Kidney (tissue), 14 donors: Measurements from ENCODE around the gene RHOT2. TPM values are rescaled to one million over a fixed set of nuclear protein-coding genes. Genes with fewer than 3 reads are reported as not detected.

Experiments
- DNase-seq, 5 donors: peaks; one replicate each; pipeline ENCODE4 v3.0.0-alpha.2; 2013 to 2020
- FAIRE-seq: peaks from 2 replicates; lab custom pipeline; 2012; peaks lifted over from hg19 to GRCh38; lab: Jason Lieb, UNC
- H3K27ac ChIP-seq, 2 donors: one replicate each; pipeline ENCODE4 v1.7.0; 2013; ENCODE audit warnings: low read depth in 2 of 2, low read length in 2 of 2, inconsistent platforms in 1 of 2
- H3K27me3 ChIP-seq: one replicate; pipeline ENCODE4 v1.7.1; 2013; ENCODE audit warnings: low read length, inconsistent platforms; ENCODE audit not compliant: control insufficient read depth, insufficient read depth
- H3K36me3 ChIP-seq, 3 donors: one replicate each; pipeline versions ENCODE4 v1.7.0 to v1.7.1; 2013; ENCODE audit warnings: low read length in 3 of 3, control low read depth in 1 of 3, inconsistent platforms in 1 of 3; ENCODE audit not compliant: insufficient read depth in 3 of 3, control insufficient read depth in 2 of 3
- H3K4me1 ChIP-seq, 3 donors: one replicate each; pipeline versions ENCODE4 v1.7.0 to v1.7.1; 2013; ENCODE audit warnings: low read length in 3 of 3, inconsistent platforms in 1 of 3, low read depth in 1 of 3; ENCODE audit not compliant: control insufficient read depth in 2 of 3, insufficient read depth in 2 of 3
- H3K4me3 ChIP-seq, 3 donors: one replicate each; pipeline versions ENCODE4 v1.7.0 to v1.8.1; 2013; ENCODE audit warnings: low read length in 3 of 3, control low read depth in 1 of 3, inconsistent platforms in 1 of 3
- H3K9ac ChIP-seq, 3 donors: one replicate each; pipeline versions ENCODE4 v1.7.0 to v1.7.1; 2013; ENCODE audit warnings: low read length in 3 of 3, control low read depth in 1 of 3, inconsistent platforms in 1 of 3
- H3K9me3 ChIP-seq, 3 donors: one replicate each; pipeline versions ENCODE4 v1.7.0 to v1.7.1; 2013; ENCODE audit warnings: low read length in 3 of 3, control low read depth in 1 of 3, inconsistent platforms in 1 of 3; ENCODE audit not compliant: control insufficient read depth in 2 of 3, insufficient read depth in 1 of 3
- CTCF ChIP-seq: IDR thresholded peaks from 3 replicates; pipeline ENCODE4 v1.5.1; 2012; ENCODE audit warnings: mild to moderate bottlenecking, moderate library complexity, borderline replicate concordance; ENCODE audit not compliant: insufficient read depth; ENCODE audit errors: extremely low read depth
- intact Hi-C: fragments of 100-400 bp; cut with DNase I; formaldehyde crosslinking; loops from one replicate; pipeline ENCODE4 v1.11.1; 2022
- polyA plus RNA-seq: library from polyadenylated mRNA; stranded (reverse); fragments of 350-450 nt; fragmentation: Illumina TruSeq; extraction: RNeasy Lipid Tissue Mini Kit (QIAGEN cat#74804); gene quantifications from one replicate; pipeline ENCODE4 v1.2.3, GENCODE V29; 2014; ENCODE audit warnings: low read depth, low replicate concordance; ENCODE audit not compliant: insufficient read depth
- total RNA-seq: library from RNA; stranded (reverse); fragmentation: NEBNext Ultra II Directional; extraction: Animal tissue kit (Norgen Biotek cat#: 25700); gene quantifications from one replicate; pipeline ENCODE4 v1.2.1, GENCODE V29; 2021
- donor health status: control.
- donor health status: control.
- donor health status: control.
- donor health status: control.
- donor health status: control.
- donor health status: DM: yes; HTN: yes; CAD: no.
- donor health status: Normal renal cell carcinoma (clear cell type).

The RHOT2 gene
- total and polyA plus RNA-seq, 2 donors from 2014 or later: 90.5 to 117 TPM

GRCh38 chr16:626787-627453 is 41.0 kb upstream of the RHOT2 start:
- H3K4me3 ChIP-seq: no peak overlapping the region
- no peaks in the 10 kb centered on the region for H3K9me3 ChIP-seq
- H3K27me3 ChIP-seq: no peaks in the 10 kb centered on the region
- intact Hi-C loops: no loop called here
- H3K27ac ChIP-seq: no peak overlapping the region
- FAIRE-seq (no peak), DNase-seq (no peak)
- peaks cover 0 to 25% (median 12%) of the 10 kb centered on the region in 3 donors for H3K4me1 ChIP-seq
- no peak for TF ChIP-seq CTCF
- H3K9ac ChIP-seq: no peak overlapping the region
- H3K36me3 ChIP-seq: peaks cover 0 to 6% (median 0%) of the 10 kb centered on the region in 3 donors

- Histone ChIP-seq H3K27me3 (no peaks in the 10 kb centered on the region), H3K9ac (no peak overlapping the region), H3K4me3 (no peak overlapping the region), H3K27ac (no peak overlapping the region), H3K9me3 (no peaks in the 10 kb centered on the region), H3K4me1 (peaks cover 0 to 25% (median 12%) of the 10 kb centered on the region in 3 donors), H3K36me3 (peaks cover 0 to 6% (median 0%) of the 10 kb centered on the region in 3 donors)
- TF ChIP-seq CTCF: no peak
- DNase-seq: peak in 2 of 5 donors; percentile 69 to 85
- intact Hi-C loops: no loop called here
- no peak for FAIRE-seq
Measured at GRCh38 chr16:627454-628239, 40.3 kb upstream of the RHOT2 start.

GRCh38 chr16:628321-629061 is 39.4 kb upstream of the RHOT2 start:
- no peak for TF ChIP-seq CTCF
- no peak for FAIRE-seq
- peaks cover 0 to 25% (median 12%) of the 10 kb centered on the region in 3 donors for H3K4me1 ChIP-seq
- H3K9me3 ChIP-seq: no peaks in the 10 kb centered on the region
- no peak overlapping the region for H3K9ac ChIP-seq
- peak overlapping the region in 1 of 2 donors; percentile 14 for H3K27ac ChIP-seq
- peak in 2 of 5 donors; percentile 52 to 78 for DNase-seq
- H3K36me3 ChIP-seq: peaks cover 0 to 6% (median 0%) of the 10 kb centered on the region in 3 donors
- intact Hi-C loops: no loop called here
- no peak overlapping the region for H3K4me3 ChIP-seq
- H3K27me3 ChIP-seq: no peaks in the 10 kb centered on the region
